Measurements from ENCODE around the gene KPNA6.

KPNA6 gene

DNA sequence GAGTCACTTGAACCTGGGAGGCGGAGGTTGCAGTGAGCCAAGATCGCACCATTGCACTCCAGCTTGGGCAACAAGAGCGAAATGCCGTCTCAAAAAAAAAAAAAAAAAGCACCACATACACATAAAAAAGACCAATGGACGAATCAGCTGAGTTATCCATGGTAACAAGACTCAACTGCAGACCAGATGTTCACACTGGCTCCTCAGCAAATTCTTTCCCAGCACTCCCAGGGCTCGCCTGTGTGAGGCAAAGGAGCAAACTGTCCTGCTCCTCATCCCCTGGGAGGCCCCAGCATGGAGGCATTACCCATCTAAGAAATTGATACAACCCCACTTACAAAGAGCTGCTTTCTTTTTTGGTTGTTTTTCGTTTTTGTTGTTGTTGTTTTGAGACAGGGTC lies 111.2 kb downstream of the KPNA6 start:
- DNase-seq (ENCODE audit: low spot score): no peak

- no peak for DNase-seq (ENCODE audit: low spot score)
These were observed 113.1 kb downstream of the KPNA6 start for GRCh38 chr1:32220746-32221580.

DNA sequence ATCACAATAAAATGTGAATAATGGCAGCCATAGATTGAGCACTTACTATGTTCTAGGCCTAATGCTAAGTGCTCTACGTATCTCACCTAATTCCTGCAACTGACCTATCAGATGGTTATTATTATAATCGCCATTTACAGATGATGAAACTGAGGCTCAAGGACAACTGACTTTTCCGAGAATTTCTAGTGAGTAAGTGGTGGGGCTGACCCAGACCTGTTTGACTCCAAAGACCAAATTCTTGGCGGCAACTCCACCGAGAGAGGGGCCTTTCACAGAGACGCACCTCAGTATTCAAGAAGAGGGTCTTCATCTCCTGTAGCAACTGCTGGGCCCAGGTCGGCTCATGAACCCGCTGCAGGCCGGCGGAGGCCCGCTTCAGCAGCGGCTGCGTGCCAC lies 113.7 kb downstream of the KPNA6 start:
- DNase-seq (ENCODE audit: low spot score): no peak

- peak; percentile 89 for DNase-seq (ENCODE audit: low spot score)
These were observed 114.3 kb downstream of the KPNA6 start, which contains the start of the genes EIF3I and TMEM234 for GRCh38 chr1:32221980-32222755. EIF3I (plus strand) TSS chr1:32222407; CDS start chr1:32222442, 35 bp downstream. TMEM234 (minus strand) TSS chr1:32222353; CDS start chr1:32222322, 31 bp downstream.

DNA sequence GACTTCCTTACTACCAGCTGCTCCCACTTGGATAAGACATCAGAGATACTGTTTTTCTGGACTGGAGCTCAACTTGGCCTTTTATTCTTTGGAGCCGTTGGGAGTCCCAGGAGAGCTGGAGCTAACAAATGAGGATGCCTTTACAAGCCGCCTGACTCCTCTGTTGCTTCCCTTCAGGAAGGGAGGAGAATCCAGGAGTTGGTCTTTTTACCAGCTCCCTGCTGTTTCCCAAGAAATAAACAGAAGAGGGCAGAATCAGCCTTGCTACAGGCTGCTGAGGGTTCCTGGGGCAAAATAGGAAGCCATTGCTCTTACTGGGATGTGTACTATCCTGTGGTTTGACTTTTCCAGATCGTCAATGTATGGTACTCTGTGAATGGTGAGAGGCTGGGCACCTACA lies 115.8 kb downstream of the KPNA6 start:
- DNase-seq (ENCODE audit: low spot score): no peak

DNA sequence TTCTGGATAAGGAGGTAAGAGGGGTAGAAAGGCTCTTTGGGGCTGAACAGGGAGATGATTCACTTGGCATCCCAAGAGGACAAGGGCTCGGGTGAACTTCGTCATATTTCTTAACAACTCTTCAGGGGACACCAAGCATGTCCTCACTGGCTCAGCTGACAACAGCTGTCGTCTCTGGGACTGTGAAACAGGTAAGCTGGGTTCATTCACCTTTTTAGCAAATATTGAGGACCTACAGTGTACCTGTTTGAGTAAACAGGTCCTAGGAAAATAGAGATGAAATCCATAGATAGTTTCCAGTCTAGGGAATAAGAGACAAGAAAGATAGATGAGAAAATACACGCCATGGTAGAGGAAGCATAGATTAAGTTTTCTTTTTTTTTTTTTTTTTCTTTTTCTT lies 116.4 kb downstream of the KPNA6 start:
- DNase-seq (ENCODE audit: low spot score): no peak

Data from kidney capillary endothelial cell (primary cell).